ENCODE results near the gene TMEM129.
"Not testable (repeated sequence)": the region's sequence is repeated elsewhere in the genome, so short reads cannot be mapped to it uniquely, and the experiment has no call there.

Gene TMEM129

DNA sequence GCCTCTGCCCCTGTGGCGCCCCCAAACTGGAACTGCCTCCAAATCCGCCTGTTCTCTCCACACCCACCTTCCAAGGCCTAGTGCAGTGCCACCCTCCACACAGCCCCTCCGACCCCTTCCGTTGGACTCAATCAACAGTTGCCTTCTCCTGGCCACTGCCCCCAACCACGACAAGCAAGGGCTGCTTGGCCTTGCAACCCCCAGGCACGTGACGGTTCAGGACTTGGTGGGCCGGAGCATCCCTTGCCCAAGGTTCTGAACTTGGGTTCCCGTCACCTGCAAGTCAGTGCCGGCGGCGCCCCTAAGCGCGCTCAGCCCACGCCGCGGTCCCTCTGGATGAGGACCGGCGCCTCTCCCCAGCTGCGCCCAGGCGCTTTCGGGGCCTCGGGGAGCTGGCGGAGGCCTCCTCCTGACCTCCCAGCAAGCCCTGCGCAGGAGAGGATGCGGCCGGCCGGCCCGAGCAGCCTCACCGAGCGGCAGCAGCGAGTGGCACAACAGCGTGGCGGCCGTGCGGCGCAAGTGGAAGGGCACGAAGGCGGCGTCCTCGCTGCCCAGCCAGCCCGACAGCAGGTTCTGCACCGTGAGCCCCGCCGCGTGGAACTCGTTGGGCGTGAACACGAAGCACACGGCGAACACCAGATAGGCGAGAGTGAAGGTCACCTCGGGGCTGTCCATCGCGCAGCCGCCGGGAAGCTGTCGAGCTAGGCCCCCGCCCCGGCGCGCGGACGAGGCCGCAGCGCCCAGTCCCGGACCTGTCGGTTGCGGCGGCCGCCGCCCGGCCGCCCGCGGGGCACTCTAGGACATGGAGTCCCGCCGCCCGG is 750 bp downstream of the TMEM129 start:
- peak; percentile 44 for DNase-seq

- DNase-seq, result no peak
These were observed 2.9 kb downstream of the TMEM129 start for GRCh38 chr4:1718095-1718850.

DNA sequence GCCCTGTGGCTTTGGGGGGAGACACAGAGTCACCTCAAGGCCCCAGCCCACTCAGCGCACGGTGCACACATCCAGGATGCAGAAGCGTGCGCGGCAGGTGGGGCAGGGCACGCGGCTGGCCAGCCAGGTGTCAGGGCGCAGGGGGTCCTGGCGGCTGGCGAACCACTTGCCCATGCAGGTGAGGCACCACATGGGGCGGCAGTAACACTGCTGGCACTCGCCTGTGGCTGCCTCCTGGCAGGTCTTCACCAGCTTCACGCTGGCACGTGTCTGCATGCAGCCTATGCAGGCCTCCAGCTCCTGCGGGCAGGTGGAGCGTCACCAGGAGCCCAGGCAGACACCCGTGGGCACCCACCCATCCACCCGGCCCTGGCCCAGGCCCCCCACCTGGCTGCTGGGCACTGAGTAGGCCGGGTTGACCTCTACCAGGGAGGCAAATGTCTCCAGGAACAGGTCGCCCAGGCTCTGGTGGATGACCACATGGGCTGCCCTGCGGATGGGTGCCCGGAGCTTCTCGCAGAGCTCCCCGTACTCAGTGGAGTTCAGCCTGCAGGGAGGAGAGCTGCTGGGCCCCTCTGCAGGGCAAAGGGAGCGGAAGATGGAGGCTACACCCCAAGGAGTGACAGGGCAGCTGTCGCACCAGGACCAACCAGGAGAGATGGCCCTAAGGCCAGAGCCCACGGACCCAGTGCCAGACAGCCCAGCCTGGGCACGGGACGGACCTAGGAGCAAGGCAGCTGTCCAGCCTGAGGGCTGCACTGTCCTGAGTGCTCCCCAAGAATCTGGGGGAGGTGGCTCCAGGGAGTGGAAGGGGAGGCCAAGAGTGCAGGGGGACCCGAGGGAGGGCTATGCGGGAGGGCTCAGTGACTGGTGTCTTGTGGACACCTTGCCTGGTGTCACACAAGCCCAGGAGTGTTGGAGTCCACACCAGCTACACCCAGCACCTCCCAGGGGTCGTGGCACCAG is 3.7 kb downstream of the TMEM129 start:
- no peak for DNase-seq

- DNase-seq, result no peak
These were observed 4.8 kb downstream of the TMEM129 start for GRCh38 chr4:1716065-1716945.

DNA sequence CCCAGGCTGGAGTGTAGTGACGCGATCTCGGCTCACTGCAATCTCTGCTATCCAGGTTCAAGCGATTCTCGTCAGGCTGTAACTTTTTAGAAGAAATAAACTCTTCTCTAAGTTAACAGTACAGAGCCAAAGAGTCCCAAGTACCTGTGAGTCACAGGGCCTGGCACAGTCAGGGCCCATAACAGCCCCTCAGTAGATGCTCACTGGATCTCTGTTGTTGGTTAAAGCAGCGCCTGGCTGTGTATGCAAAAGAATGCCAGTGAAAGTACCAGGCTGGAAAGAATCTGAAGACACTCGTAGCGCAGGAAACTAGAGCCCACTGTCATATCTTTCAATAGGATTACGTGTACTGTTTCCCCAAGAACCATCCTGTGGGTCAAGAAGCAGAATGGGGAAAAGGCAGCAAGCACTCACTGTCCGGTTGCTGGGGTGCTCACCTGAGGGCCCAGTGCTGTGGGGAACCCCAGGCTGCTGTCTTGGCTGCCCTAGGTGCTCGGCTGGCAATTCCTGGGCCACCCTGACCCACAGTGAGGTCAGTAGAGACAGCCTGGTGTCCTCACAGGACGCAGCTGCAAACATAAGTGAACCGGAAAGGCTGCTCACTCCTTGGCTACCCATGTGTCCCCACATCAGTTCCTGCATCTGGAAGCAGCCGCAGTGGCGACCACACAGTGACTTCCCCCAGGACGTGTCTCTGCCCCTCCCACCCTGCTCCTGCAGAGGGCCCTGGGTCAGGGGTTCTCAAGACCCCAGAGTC is 5.9 kb downstream of the TMEM129 start:
- no peak for DNase-seq

GRCh38 chr4:1714303-1715001 is 6.7 kb downstream of the TMEM129 start:
- DNase-seq, result no peak

GRCh38 chr4:1713003-1713851 is 7.9 kb downstream of the TMEM129 start:
- no peak for DNase-seq

DNA sequence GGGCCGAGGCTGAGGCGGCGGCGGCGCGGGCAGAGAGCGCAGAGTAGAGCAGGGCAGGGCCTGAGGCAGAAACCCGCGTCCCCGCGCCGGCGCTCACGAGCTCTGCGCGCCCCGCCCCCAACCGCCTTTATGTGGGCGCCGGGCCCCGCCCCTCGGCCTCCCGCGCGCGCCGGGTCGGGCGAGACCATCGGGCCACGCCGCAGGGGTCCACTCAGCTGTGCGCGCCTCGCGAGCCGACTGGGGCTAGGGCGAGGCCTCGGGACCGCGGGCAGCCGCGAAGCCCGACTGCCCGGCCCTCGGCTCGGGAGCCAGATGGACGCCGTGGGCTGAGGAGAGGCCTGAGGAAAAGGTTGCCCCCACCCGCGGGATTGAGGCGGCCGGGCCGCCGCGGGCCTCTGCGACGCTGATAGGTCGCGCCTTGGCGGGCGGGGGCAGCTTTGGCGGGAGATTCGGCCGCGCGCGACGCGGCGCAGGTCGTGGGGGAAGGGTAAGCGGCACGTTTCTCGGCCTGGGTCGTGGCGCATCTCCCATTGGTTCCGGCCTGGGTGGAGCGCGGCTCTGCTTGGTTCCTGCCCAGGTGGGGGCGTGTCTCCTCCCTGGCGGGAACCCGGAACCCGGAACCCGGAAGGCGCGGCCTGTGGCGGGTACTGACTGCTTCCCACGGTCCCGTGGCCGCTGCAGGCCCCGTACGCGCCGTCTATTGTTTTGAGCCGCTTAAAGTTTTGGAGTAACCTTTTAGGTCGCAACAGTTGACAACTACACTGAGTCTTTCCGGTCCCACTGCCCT is 8.7 kb downstream of the TMEM129 start, which contains the start of gene SLBP:
SLBP (minus strand) TSS at position 104 of the 787 bp plus-strand sequence. CDS start 131 bp downstream, outside the sequence.
- peak; percentile 99 for DNase-seq

DNA sequence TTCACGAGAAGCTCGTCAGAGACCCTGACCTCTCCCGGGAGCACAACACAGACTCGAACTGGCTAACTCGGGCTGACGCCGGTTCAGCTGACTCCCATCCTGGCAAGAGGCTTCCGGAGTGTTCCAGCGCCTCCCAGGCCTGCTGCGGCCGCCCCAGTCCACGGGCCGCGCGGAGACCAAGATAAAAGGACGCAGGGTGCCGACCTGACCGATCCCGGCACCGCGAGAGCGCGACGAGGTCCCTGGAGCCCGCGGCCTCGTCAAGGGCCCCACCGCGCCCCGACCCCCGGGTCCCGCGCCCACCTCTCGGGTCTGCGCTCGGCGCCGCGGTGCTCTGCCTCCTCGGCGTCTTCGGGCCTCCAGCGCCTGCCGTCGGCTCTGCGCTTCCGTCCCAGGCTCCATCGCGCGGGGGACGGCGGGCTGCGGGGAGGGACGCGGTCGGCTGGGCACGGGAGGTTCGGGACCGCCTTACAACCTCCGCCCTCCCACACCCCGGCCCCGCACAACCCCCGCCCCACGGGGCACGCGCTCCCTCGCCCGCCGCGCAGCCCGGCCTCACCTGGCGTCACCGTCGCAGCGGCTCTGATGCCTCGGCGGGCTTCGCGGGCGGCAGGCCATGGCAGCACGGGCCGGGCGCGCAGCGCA is 9.4 kb downstream of the TMEM129 start:
- peak; percentile 47 for DNase-seq

GRCh38 chr4:1711055-1711570 is 10.0 kb downstream of the TMEM129 start:
- DNase-seq, result no peak

- DNase-seq, result no peak
These were observed 12.5 kb downstream of the TMEM129 start for GRCh38 chr4:1708581-1708980.

DNA sequence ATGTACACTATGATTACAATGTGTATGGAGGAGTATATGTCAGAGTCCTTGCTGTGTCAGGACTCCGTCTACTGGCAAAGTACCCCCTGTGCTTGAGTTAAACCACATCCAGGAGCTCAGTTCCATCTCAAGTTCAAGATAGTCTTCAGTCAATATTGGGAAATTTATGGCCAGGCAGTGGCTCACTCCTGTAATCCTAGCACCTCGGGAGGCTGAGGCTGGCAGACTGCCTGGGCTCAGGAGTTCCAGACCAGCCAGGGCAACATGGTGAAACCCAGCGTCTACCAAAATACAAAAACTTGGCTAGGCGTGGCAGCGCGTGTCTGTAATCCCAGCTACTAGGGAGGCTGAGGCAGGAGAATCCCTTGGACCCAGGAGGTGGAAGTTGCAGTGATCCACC is 14.8 kb downstream of the TMEM129 start:
- no peak for DNase-seq

DNA sequence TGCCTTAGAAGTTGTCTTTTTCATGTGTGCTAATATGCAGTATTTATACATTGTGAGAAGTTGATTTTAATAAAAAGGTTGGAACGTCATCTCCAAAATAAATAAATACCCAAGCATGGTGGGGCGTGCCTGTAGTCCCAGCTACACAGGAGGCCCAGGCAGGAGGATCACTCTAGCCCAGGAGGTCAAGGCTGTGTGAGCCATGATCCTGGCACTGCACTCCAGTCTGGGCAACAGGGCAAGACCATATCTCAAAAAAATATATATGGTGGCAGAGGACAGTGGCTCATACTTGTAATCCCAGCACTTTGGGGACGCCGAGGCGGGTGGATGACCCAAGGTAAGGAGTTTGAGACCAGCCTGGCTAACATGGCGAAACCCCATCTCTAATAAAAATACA is 15.4 kb downstream of the TMEM129 start:
- no peak for DNase-seq

GRCh38 chr4:1703867-1704266 is 17.3 kb downstream of the TMEM129 start:
- DNase-seq, result no peak

GRCh38 chr4:1701671-1702070 is 19.5 kb downstream of the TMEM129 start:
- not testable (repeated sequence) for DNase-seq

- no peak for DNase-seq
These were observed 25.2 kb downstream of the TMEM129 start for GRCh38 chr4:1695913-1696312.

- DNase-seq, result peak; percentile 69
These were observed 27.8 kb downstream of the TMEM129 start for GRCh38 chr4:1693131-1693896.

Data from stimulated activated naive CD4-positive, alpha-beta T cell treated with Interleukin-2 at 50 U/mL for 16 hours (primary cell).